ENCODE measurements around the gene HBM.
"Not testable (repeated sequence)": the region's sequence is repeated elsewhere in the genome, so short reads cannot be mapped to it uniquely, and the experiment has no call there.

The HBM gene

DNA sequence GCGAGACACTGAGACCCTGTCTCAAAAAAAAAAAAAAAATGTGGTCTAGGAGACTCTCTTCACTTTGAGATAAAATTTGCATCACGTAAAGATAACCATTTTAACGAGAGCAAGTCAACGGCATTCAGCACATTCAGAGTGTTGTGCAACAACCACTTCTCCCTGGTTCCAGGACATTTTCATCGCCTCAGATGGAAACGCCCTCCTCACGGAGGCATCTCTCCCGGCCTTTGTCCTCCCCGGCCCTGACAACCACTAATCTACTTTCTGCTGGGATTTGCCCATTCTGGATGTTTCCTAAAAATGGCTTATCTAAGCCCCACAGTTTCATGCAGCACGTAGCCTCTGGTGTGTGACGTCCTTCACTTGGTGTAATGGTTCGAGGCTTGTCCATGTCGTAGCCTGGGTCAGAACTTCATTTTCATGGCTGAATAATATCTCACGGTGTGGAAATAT, 21.0 kb upstream of the HBM start:
- in situ Hi-C loops (cut with MboI; ENCODE audit: low sequenced_read_pairs): no loop called here

DNA sequence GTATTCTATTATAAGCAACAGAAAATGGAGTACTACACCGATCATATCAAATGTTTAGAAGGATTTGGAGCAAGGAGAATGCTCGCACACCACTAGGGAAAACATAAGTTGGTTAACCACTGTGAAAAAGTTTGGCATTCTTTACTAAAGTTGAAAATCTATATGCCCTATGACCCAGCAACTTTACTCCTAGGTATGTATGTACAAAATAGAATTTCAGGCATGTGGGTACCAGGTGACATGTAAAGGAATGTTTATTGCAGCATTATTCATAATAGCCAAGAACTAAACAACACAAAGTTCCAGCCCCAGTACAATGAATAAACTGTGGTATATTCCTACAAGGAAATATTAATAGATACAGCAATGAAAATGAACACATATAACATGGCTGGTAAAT, 19.1 kb upstream of the HBM start:
- in situ Hi-C loops (cut with MboI; ENCODE audit: low sequenced_read_pairs): no loop called here

DNA sequence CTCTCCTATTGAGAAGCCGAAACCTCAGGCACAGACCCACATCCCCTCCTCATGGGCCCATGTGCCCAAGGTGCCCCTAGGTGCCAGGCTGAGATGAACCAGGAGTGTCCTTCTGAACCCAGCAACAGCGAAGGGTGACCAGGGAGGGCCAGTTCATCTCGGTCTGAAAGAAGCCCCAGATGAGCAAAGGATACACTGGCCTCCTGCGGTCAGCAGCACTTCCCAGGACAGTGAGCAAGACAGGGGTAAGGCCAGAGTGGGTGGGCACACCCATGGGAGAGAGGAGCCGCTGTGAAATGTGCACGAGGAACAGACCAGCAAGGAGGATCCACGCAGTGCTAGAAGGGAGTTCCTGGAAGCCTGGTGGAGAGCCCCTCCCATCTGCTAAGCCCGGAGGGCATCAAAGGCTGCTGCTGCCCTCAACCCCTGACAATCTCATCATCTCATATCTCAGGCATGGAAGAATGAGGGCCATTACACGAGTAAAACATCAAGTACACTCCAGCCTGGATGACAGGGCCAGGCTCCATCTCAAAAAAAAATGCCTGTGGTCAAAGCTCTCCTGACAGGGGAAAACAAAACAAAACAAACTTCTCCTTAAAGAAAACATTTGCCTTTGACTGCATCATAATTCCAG, 16.6 kb upstream of the HBM start:
- in situ Hi-C loops (cut with MboI; ENCODE audit: low sequenced_read_pairs): no loop called here

DNA sequence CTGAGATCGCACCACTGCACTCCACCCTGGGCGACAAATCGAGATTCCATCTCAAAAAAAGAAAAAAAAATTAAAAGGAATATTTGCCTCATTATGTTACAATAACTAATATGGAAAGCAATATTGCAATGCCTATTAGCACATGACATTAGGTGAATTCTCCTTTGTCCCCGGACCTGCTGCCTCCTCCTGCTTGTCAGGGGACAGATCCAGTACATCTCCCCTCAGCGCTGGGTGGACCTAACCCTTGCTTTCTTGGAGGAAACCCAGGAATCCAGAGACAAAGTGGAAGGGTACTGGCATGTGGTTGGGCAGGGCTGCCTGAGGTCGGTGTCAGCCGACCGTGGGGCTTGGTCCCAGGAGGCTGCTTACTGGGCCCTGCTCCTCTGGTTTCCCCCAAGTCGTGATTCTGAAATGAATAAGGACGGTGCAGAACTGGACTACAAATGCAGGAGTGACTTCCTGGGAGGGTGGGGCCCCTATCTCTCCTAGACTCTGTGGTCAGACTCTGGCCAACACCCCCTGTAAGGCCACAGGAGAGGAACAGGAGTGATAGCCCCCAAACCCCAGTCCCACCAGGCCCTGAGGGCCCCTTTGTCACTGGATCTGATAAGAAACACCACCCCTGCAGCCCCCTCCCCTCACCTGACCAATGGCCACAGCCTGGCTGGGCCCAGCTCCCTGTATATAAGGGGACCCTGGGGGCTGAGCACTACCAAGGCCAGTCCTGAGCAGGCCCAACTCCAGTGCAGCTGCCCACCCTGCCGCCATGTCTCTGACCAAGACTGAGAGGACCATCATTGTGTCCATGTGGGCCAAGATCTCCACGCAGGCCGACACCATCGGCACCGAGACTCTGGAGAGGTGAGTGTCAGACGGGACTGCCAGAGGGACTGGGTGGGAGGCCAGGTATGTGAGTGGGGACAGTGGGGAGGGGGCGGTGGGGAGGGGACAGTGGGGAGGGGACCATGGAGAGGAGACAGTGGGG, 13.3 kb upstream of the HBM start, which contains the start of gene HBZ:
TSS of gene HBZ (plus strand) at position 504 of the 988 bp plus-strand sequence. CDS start at position 770, 266 bp downstream.
- in situ Hi-C loops (cut with MboI; ENCODE audit: low sequenced_read_pairs): no loop called here

DNA sequence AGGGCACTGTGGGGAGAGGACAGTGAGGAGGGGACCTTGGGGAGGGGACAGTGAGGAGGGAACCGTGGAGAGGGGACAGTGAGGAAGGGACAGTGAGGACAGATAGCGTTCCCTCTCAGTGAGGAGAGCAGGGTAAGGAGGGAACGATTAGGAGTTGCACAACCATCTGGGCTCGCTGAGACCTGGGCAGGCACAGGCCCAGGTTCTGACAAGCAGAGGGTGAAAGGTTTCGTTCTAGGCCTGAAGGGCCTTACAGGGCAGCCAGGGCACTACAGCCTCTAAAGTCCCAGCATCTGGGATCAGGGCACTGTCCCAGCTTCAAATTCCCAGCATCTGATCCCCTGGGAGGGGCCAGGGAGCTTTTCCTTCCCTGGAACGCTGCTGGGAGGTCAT, 12.7 kb upstream of the HBM start:
- in situ Hi-C loops (cut with MboI; ENCODE audit: low sequenced_read_pairs): not testable (repeated sequence)

DNA sequence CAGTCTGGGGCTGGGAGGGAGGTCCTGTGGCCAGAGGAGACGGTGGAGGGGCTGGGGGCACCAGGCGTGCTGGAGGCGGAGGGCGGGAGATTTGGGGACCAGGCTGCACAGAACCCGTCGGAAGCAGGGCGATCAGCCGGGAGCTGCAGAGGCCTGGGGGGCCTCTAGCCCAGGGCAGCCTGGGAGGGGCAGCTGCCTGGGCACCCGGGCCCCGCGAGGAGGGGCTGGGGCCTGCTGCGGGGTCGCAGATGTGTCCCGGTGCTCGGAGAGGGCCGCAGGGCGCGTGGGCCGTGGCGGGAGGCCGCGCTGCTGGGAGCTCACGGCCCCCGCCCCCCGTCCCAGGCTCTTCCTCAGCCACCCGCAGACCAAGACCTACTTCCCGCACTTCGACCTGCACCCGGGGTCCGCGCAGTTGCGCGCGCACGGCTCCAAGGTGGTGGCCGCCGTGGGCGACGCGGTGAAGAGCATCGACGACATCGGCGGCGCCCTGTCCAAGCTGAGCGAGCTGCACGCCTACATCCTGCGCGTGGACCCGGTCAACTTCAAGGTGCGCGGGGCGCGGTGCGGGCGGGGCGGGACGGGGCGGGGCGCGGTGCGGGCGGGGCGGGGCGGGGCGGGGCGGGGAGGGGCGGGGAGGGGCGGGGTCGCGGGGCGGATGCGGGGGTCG, 12.1 kb upstream of the HBM start:
- in situ Hi-C loops (cut with MboI; ENCODE audit: low sequenced_read_pairs): not testable (repeated sequence)

DNA sequence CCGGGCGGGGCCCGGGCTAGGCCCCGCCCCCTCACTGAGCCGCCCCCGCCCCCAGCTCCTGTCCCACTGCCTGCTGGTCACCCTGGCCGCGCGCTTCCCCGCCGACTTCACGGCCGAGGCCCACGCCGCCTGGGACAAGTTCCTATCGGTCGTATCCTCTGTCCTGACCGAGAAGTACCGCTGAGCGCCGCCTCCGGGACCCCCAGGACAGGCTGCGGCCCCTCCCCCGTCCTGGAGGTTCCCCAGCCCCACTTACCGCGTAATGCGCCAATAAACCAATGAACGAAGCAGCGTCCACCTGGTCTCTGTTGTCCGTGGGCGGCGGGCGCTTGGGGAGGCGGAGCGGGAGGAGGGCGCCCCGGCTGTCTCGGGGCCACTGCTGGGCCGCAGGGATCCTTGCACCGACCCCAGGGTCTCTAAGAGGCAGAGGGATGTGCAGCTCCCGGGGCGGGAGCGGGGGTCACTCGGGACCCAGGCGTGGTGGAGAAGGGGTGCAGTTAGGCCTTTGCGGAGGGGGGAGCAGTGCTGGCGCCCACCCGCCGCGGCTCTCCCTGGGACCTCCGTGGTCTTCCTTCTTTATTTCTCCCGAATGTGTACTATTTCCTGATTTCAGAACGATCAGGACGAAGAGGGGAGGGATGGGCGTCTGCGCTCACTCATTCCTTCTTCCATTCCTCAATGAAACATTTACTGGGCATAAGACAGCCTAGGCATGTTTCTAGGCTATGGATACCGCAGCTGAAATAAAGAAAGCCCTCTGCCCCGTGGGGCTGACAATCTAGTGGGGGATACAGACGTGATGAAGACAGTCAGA, 11.4 kb upstream of the HBM start:
- in situ Hi-C loops (cut with MboI; ENCODE audit: low sequenced_read_pairs): no loop called here

DNA sequence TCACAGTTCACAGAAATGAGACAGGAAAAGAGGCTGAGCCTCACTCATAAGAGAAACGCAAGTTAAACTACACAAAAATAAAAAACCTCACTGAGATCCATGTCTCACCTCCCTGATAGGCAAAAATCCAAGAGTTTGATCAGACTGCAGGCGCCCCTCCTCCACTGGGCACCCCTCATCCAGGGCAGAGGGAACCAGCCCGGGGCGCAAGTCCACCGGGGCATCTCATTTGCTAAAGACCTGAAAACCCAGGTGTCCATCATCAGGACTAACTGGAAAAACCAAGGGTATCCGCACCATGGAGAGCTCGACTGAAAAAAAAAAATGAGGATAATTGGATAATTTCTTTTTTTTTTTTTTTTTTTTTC, 10.8 kb upstream of the HBM start:
- in situ Hi-C loops (cut with MboI; ENCODE audit: low sequenced_read_pairs): no loop called here

DNA sequence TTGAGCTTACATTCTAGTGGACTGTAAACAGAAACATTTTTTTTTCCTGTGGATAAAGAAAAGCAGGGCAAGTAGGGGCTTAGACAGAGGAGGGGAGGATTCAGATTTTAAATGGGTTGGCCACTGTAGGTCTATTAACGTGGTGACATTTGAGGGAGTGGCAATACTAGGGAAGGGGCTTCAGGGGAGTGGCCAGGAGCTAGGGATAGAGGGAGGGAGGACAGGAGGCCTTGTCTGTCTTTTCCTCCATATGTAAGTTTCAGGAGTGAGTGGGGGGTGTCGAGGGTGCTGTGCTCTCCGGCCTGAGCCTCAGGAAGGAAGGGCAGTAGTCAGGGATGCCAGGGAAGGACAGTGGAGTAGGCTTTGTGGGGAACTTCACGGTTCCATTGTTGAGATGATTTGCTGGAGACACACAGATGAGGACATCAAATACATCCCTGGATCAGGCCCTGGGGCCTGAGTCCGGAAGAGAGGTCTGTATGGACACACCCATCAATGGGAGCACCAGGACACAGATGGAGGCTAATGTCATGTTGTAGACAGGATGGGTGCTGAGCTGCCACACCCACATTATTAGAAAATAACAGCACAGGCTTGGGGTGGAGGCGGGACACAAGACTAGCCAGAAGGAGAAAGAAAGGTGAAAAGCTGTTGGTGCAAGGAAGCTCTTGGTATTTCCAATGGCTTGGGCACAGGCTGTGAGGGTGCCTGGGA, 6.5 kb upstream of the HBM start:
- in situ Hi-C loops (cut with MboI; ENCODE audit: low sequenced_read_pairs): no loop called here

DNA sequence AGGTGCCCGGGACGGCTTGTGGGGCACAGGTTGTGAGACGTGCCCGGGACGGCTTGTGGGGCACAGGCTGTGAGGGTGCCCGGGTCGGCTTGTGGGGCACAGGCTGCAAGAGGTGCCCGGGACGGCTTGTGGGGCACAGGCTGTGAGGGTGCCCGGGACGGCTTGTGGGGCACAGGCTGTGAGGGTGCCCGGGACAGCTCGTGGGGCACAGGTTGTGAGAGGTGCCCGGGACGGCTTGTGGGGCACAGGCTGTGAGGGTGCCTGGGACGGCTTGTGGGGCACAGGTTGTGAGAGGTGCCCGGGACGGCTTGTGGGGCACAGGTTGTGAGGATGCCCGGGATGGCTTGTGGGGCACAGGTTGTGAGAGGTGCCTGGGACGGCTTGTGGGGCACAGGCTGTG, 5.5 kb upstream of the HBM start:
- in situ Hi-C loops (cut with MboI; ENCODE audit: low sequenced_read_pairs): not testable (repeated sequence)

DNA sequence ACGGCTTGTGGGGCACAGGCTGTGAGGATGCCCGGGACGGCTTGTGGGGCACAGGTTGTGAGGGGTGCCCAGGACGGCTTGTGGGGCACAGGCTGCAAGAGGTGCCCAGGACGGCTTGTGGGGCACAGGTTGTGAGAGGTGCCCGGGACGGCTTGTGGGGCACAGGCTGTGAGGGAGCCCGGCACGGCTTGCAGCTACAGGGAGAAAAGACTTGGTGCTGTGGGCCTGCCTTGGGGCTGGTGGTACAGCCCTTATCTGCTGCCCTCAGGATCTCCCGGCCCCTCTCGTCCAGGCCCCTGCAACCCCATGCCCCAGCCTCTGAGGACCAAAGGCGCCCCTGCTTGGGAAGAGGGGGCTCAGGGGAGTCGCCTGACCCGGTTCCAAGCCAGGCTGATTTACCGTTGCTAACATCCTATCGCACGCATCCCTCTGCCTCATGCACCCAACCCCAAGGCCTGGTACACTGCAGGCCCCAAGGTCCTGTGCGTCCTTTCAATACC, 5.0 kb upstream of the HBM start:
- in situ Hi-C loops (cut with MboI; ENCODE audit: low sequenced_read_pairs): no loop called here

DNA sequence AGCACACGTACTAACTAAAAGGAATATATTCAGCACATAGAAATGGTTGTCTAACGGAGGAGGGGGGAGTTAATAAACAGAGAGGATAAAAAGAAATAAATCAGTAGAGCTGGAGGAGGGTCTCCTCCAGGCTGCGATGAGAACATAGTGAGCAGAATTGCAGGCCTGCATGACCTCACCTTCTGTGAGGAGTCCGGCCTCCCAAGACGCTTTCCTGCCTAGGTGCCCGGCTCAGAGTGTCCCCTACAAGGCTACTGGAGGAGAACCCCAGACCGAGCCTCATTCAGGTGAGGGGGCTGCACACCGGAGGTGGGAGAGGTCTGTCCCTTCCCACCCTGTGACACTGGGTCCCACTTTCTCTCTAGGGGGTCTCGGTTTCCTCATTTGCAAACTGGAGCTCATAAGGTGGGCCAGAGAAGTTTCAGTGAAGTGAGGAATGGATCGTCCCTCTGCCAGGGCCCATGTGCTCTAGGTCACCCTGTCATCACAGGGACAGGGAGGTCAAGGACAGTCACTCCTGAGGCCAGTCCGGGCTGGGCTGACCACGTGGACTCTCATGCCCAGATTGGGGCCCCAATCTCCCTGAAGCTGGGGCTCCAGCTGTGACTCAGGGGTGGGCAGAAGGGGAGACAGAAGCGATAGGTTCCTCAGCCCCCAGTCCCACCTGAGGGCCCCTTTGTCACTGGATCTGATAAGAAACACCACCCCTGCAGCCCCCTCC, 3.3 kb upstream of the HBM start:
- in situ Hi-C loops (cut with MboI; ENCODE audit: low sequenced_read_pairs): no loop called here

DNA sequence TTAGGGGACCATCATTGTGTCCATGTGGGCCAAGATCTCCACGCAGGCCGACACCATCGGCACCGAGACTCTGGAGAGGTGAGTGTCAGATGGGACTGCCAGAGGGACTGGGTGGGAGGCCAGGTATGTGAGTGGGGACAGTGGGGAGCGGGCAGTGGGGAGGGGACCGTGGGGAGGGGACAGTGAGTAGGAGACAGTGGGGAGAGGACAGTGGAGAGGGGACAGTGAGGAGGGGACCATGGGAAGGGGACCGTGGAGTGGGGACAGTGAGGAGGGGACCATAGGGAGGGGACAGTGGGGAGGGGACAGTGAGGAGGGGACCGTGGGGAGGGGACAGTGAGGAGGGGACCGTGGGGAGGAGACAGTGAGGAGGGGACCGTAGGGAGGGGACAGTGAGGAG, 2.6 kb upstream of the HBM start:
- in situ Hi-C loops (cut with MboI; ENCODE audit: low sequenced_read_pairs): not testable (repeated sequence)

DNA sequence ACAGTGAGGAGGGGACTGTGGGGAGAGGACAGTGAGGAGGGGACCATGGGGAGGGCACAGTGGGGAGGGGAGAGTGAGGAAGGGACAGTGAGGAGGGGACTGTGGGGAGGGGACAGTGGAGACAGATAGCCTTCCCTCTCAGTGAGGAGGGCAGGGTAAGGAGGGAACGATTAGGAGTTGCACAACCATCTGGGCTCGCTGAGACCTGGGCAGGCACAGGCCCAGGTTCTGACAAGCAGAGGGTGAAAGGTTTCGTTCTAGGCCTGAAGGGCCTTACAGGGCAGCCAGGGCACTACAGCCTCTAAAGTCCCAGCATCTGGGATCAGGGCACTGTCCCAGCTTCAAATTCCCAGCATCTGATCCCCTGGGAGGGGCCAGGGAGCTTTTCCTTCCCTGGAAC, 2.1 kb upstream of the HBM start:
- in situ Hi-C loops (cut with MboI; ENCODE audit: low sequenced_read_pairs): not testable (repeated sequence)

DNA sequence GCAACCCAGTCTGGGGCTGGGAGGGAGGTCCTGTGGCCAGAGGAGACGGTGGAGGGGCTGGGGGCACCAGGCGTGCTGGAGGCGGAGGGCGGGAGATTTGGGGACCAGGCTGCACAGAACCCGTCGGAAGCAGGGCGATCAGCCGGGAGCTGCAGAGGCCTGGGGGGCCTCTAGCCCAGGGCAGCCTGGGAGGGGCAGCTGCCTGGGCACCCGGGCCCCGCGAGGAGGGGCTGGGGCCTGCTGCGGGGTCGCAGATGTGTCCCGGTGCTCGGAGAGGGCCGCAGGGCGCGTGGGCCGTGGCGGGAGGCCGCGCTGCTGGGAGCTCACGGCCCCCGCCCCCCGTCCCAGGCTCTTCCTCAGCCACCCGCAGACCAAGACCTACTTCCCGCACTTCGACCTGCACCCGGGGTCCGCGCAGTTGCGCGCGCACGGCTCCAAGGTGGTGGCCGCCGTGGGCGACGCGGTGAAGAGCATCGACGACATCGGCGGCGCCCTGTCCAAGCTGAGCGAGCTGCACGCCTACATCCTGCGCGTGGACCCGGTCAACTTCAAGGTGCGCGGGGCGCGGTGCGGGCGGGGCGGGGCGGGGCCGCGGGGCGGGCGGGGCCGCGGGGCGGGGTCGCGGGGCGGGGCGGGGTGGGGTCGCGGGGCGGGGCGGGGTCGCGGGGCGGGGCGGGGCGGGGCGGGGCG, 1.5 kb upstream of the HBM start:
- in situ Hi-C loops (cut with MboI; ENCODE audit: low sequenced_read_pairs): not testable (repeated sequence)

DNA sequence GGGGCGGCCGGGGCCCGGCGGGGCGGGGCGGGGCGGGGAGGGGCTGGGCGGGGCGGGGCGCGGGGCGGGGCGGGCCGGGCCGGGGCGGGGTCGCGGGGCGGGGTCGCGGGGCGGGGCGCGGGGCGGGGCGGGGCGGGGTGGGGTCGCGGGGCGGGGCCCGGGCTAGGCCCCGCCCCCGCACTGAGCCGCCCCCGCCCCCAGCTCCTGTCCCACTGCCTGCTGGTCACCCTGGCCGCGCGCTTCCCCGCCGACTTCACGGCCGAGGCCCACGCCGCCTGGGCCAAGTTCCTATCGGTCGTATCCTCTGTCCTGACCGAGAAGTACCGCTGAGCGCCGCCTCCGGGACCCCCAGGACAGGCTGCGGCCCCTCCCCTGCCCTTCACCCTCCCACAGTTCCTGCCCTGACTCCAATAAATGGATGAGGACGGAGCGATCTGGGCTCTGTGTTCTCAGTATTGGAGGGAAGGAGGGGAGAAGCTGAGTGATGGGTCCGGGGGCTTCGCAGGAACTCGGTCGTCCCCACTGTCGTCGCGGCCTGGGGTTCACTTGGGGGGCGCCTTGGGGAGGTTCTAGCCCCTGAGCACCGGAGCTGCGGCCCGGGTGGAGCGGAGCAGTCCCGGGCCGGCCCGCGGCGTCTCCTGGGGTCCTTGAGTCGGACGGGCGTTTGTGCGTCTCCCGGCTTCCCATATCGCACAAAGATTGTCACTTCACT, 795 bp upstream of the HBM start:
- in situ Hi-C loops (cut with MboI; ENCODE audit: low sequenced_read_pairs): no loop called here

DNA sequence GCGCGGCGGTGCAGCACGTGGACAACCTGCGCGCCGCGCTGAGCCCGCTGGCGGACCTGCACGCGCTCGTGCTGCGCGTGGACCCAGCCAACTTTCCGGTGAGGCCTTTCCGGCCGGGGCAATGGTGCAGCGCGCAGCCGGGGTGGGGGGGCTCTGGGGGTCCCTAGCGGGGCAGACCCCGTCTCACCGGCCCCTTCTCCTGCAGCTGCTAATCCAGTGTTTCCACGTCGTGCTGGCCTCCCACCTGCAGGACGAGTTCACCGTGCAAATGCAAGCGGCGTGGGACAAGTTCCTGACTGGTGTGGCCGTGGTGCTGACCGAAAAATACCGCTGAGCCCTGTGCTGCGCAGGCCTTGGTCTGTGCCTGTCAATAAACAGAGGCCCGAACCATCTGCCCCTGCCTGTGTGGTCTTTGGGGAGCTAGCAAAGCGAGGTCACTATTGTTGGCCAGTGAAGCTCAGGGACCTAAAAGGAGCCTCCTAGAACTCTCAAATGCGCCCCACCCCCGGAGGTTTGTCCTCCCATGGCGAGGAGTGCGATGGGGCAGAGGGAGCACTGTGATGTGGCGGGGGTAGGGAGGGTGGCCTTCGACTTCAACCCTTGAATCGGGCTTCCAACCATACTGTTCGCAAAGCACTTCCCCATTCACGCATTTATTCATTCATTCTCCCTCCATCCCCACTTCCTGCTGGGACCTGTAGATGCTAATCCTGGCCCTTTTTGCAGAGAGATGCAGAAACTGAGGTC, 770 bp downstream of the HBM start:
- in situ Hi-C loops (cut with MboI; ENCODE audit: low sequenced_read_pairs): no loop called here

Data from HL-60/S4 treated with retinoic acid at 250 ng/mL for 4 days and 3 days (cell line).